ENCODE measurements around the gene FAXC. TPM values are rescaled to one million over a fixed set of nuclear protein-coding genes. Genes with fewer than 3 reads are reported as not detected.

FAXC gene
- total and polyA plus RNA-seq, 10 donors, result 0.05 to 1.0 (median 0.25) TPM; not detected in 1

DNA sequence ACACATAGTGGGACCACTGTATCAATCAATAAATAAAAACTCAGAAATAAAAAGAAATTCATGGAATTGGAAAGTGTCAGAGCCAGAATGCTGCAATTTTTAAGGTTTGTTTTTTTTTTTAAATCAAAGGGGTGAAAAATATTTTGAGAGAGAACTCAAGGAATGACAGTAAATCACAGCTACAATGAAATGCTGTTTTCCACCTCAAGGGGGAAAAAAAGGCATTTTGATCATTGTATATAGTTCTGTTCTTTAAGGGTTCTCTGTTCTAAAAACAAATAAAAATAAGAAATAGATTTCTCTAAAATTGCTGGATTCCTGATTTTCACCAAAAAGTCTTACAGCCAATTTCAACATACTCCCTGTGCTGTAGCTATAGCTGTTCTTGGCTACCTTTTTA lies 24.5 kb downstream of the FAXC start:
- Histone ChIP-seq H3K4me3 (no peak overlapping the region), H3K27ac (no peak overlapping the region), H3K36me3 (no peaks in the 10 kb centered on the region), H3K27me3 (replicated peaks in 1 of 7) (peaks cover 0 to 13% (median 0%) of the 10 kb centered on the region in 7 donors), H3K4me1 (peaks cover 0 to under 1% (median 0%) of the 10 kb centered on the region in 6 donors), H3K9me3 (no peaks in the 10 kb centered on the region)
- DNase-seq, result no peak
- intact Hi-C loops (cut with DNase I; ENCODE audit: low total_unique reads), result no loop called here
- TF ChIP-seq, protein P1, sequence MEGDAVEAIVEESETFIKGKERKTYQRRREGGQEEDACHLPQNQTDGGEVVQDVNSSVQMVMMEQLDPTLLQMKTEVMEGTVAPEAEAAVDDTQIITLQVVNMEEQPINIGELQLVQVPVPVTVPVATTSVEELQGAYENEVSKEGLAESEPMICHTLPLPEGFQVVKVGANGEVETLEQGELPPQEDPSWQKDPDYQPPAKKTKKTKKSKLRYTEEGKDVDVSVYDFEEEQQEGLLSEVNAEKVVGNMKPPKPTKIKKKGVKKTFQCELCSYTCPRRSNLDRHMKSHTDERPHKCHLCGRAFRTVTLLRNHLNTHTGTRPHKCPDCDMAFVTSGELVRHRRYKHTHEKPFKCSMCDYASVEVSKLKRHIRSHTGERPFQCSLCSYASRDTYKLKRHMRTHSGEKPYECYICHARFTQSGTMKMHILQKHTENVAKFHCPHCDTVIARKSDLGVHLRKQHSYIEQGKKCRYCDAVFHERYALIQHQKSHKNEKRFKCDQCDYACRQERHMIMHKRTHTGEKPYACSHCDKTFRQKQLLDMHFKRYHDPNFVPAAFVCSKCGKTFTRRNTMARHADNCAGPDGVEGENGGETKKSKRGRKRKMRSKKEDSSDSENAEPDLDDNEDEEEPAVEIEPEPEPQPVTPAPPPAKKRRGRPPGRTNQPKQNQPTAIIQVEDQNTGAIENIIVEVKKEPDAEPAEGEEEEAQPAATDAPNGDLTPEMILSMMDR (IDR thresholded peaks at IDR 0.05 in 8 of 11, conservative IDR thresholded peaks at IDR 0.05 in 3 of 11), result no peak
- TF ChIP-seq POLR2AphosphoS5 (IDR thresholded peaks at IDR 0.05), result no peak

DNA sequence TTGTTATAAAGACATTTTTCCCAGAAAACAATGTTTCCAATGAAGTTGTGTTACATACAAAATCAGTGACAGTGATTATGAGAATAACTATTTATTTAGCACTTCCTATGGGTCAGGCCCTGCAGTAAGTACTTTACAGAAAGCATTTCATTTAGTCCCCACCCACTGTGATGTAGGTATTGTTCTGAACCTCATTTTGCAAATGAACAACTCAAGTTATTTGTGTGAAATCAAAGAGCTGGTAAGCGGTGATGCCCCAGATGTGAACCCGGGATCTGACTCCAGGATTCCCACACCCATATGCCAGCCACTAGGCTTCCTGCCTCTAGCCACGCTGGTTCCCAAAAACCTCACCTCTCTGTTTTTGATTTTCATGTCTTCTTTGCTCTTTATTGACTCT lies 30.9 kb downstream of the FAXC start:
- Histone ChIP-seq H3K27ac (no peak overlapping the region), H3K4me3 (no peak overlapping the region), H3K27me3 (replicated peaks in 1 of 7) (peaks cover 0 to 11% (median 0%) of the 10 kb centered on the region in 7 donors), H3K9me3 (no peaks in the 10 kb centered on the region), H3K4me1 (no peaks in the 10 kb centered on the region), H3K36me3 (no peaks in the 10 kb centered on the region)
- intact Hi-C loops (cut with DNase I; ENCODE audit: low total_unique reads), result no loop called here
- TF ChIP-seq, protein P1 (IDR thresholded peaks at IDR 0.05 in 8 of 11, conservative IDR thresholded peaks at IDR 0.05 in 3 of 11), result no peak
- TF ChIP-seq POLR2AphosphoS5 (IDR thresholded peaks at IDR 0.05) (no peak), POLR2A (IDR thresholded peaks at IDR 0.05) (no peak)
- DNase-seq, result no peak
- 83 to 91% (median 90%) methylated on average over 3 of the region's 3 CpGs for WGBS, 5 donors

DNA sequence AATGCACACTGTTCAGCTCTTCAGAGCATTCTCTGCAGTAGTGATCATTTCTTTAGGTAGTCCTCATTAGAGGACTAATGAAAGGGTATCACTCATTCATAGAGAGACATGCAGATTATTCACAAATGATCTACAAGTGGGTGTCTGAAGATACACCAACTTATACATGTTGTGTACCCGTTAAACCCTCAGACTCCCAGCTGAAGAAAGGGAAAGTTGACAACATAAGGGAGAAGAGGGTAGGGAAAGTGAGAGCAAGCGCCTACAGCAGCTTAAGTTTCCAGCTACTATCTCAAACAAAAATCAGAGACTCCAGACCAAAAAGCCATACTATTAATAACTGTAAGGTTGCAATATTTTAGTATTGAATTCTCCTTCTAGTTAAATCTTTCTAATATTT lies 37.1 kb downstream of the FAXC start:
- H3K36me3 ChIP-seq, result no peaks in the 10 kb centered on the region
- no peaks in the 10 kb centered on the region for H3K4me1 ChIP-seq
- TF ChIP-seq, protein P1 (IDR thresholded peaks at IDR 0.05 in 8 of 11, conservative IDR thresholded peaks at IDR 0.05 in 3 of 11), result no peak
- TF ChIP-seq POLR2A (IDR thresholded peaks at IDR 0.05), result no peak
- no peak for TF ChIP-seq POLR2AphosphoS5 (IDR thresholded peaks at IDR 0.05)
- intact Hi-C loops (cut with DNase I; ENCODE audit: low total_unique reads), result no loop called here
- WGBS, 5 donors, result 33 to 56% (median 41%) methylated on average over 2 of the region's 2 CpGs
- no peak overlapping the region for H3K4me3 ChIP-seq
- H3K9me3 ChIP-seq, result no peaks in the 10 kb centered on the region
- no peak overlapping the region for H3K27ac ChIP-seq
- H3K27me3 ChIP-seq (replicated peaks in 1 of 7), result peaks cover 0 to 8% (median 0%) of the 10 kb centered on the region in 7 donors
- no peak for DNase-seq

DNA sequence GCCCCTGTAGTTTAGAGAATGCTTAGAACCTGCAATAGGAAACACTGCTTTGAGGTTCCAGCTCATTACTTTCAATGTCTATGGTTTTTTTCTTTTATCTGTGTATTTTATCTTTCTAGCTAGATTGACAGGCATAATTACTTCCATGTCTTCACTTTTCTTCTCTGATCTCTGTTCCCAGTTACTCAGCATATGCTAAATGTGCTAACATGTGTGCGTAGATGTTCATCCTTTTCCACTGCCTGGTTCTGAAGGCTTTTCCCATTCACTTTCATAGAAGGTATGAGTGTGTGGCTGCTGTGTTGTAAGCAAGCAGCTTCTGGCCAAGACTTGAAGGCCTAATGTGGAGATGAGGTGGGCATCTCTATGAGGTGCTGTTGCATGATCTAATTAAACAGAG lies 38.9 kb downstream of the FAXC start:
- Histone ChIP-seq H3K9me3 (no peaks in the 10 kb centered on the region), H3K36me3 (no peaks in the 10 kb centered on the region), H3K4me1 (no peaks in the 10 kb centered on the region), H3K27ac (no peak overlapping the region), H3K27me3 (replicated peaks in 1 of 7) (peaks cover 0 to 8% (median 0%) of the 10 kb centered on the region in 7 donors), H3K4me3 (no peak overlapping the region)
- 92 to 100% (median 94%) methylated on average over 1 of the region's 1 CpG for WGBS, 5 donors
- DNase-seq, result no peak
- TF ChIP-seq, protein P1 (IDR thresholded peaks at IDR 0.05 in 8 of 11, conservative IDR thresholded peaks at IDR 0.05 in 3 of 11), result no peak
- TF ChIP-seq POLR2AphosphoS5 (IDR thresholded peaks at IDR 0.05) (no peak), POLR2A (IDR thresholded peaks at IDR 0.05) (no peak)
- intact Hi-C loops (cut with DNase I; ENCODE audit: low total_unique reads), result no loop called here
